NCI-H2029 (cell line): Measurements from ENCODE around the gene PEAK1.

ENCODE experiments used
- DNase-seq: peaks from one replicate; lab custom pipeline; 2025; lab: John Stamatoyannopoulos, UW

PEAK1 gene

DNA sequence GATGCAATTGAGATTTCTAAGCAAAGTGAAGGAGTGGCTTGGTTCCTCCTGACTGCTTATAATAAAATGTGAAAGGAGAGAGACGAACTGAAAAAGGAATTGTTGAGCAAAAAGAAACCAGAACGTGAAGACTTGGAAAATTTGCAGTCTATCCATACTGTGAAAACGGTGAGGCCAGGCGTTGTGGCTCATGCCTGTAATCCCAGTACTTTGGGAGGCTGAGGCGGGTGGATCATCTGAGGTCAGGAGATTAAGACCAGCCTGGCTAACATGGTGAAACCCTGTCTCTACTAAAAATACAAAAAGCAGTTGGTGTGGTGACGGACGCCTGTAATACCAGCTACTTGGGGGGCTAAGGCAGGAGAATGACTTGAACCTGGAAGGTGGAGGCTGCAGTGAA lies 292.3 kb downstream of the PEAK1 start:
- no peak for DNase-seq

GRCh38 chr15:77126529-77127326 lies 293.2 kb downstream of the PEAK1 start:
- DNase-seq = no peak

- DNase-seq = no peak
These were observed 296.1 kb downstream of the PEAK1 start for GRCh38 chr15:77123854-77124253.

DNA sequence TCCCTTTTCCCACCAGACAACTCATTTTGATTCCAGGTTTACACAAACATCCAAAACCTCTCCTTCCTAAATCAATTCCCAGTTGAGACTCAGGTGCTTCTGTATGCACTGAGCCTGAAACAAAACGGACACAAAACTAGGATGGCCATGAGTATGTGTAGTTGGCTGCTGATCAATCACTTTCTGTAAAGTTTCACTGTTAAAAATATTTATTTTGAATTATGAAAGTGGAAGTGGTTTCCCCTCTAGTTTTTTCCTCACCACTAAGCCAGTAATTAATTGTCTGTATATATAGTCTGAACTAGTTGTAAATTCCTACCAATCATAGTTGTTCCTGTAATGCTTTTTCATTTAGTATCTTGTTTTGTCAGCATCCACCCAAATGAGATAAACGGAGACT lies 297.3 kb downstream of the PEAK1 start:
- DNase-seq = no peak

- DNase-seq = no peak
These were observed 298.3 kb downstream of the PEAK1 start for GRCh38 chr15:77121599-77121998.

GRCh38 chr15:77120576-77120975 lies 299.3 kb downstream of the PEAK1 start:
- DNase-seq = no peak

DNA sequence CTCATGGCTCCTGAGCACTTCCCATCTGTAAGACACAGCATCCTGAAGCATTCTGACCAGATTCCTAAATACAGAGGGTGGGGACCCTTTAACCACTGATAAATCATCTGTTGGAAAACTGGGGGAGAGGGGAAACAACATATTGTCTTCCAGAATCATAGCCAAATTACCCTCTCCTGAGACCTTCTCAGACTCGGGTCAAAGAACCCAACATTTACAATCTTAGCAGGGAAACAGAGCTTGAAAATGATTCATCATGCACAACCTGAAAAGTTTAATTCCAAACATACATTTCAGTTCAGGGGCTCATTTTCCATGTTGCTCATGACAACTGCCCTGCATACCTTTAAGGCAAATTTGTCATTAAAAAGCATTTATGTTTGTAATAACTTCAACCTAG lies 300.5 kb downstream of the PEAK1 start:
- no peak for DNase-seq

DNA sequence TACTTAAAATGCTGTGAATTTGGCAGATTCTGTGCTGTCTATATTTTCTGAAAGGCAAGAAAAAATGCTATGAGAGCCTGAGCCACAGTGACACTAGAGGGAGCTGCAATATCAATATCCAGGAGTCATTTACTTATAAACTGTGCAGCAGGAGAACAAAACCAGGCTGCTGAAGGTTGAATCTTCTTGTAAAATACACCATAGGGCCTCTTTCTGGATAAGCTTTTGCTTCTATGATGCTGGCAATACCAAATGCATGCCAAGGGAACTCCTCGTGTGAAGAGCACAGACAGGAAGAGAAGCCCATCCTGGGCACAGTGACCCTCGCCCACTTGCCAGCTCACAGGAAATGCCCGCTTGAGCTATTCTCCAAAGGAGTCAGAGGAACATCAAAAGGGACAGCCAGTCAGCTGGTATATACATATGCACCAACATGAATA lies 301.0 kb downstream of the PEAK1 start:
- peak; percentile 1 for DNase-seq

DNA sequence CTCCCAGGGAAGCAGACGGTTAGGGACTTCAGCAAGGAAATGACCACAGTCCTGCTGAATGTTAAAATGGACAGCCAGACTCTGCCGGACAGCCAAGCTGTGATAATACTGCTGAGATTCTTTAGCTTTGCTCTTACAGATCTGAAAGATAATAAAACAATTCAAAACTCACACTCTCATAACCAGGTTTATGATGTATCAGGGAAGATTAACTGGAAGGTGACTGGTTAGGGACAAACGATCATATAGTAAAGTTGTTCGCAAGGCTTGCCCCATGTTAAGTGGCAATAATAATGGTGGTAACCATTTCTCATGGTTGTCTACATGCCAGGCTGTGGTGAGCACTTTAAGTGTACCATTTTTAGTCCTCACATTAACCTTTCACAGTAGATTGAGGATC lies 304.7 kb downstream of the PEAK1 start:
- no peak for DNase-seq

DNA sequence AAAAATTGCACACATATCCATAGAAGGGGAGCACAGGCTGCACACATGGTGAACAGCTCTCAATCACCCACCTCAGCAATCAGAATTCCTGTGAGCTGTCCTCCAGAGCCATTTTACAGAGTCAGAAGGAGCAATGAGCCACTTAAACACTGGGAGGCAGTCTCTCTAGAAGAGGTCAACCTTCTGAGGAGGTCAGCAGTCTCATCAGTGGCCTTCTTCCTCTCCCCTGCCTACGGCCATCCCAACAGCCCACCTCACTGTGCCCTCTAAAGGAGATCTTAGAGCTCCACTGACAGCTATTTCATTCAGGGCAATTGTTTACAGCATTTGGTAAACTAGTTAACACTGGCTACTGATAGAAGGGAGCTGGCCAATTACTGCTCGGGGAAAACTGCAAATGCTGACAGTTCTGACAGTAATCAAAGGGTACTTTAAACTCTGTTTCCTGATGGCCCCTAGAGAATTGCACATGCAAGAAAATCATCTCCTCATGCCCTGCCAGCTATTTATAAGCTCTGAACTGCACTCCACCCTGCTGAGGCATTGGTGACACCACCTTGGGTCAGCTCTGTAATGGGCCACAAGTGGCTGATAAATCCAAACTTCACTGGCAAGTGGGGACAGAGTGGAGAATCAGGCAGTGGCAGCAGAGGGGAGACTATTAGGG lies 306.9 kb downstream of the PEAK1 start:
- DNase-seq = no peak

DNA sequence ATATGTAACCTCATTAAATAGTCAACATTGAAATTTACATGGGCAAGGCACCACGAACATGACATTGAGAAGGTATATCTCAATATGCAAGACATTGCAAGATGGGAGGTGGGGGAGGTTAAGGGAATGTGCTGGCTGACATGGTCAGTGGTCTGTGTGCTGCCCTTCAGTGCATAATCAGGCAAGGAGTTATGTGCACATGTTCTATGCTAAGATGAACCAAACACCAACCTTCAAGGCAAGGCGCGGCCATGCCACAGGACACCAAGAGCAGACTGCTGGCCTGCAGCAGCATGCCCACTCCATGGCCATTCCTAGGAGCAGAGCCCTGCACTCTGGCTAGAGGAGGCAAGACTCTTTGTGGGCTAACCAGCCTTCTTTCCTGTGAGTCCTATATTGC lies 308.1 kb downstream of the PEAK1 start:
- DNase-seq = no peak

GRCh38 chr15:77107531-77108355 lies 312.2 kb downstream of the PEAK1 start:
- DNase-seq = peak; percentile 11

GRCh38 chr15:77107068-77107467 lies 312.8 kb downstream of the PEAK1 start:
- DNase-seq = no peak

DNA sequence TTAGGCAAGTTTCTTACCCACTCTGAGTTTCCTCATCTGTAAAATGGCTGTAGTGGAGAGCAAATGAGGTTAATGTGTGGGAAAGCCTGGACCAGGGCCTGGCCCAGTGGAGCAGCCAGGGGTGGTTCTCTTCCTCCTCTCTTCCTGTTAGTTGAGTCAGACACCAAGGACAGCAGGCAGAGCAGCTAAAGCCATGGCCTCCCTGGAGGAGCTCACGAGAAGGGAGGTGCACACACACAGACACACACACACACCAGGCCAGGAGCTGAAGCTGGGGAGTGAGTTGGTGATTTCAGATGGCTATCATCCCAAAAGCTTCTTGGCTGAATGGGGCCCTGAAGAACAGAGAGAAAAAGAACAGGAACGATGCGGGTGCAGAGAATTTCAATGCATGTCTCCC lies 315.7 kb downstream of the PEAK1 start:
- DNase-seq = no peak

GRCh38 chr15:77099741-77100463 lies 320.0 kb downstream of the PEAK1 start:
- no peak for DNase-seq

DNA sequence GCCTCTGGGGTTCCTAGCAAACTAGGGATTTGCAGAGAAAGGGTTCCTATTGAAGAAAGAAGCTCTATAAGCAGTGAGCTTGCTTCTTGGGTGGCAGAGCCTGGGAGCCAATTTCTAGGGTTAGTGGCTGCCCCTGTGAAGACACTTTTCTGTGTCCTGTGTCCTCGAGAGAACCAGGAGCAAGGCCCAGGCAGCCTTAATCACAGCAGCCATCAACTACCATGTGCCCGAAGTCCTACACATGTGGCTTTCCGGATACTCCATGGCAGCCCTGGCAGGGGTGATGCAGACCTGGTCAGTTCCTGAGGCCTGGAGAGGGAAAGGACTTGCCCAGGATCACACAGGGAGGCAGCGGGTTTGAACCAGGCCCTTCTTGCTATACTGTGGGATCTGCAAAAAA lies 321.3 kb downstream of the PEAK1 start:
- DNase-seq = no peak

DNA sequence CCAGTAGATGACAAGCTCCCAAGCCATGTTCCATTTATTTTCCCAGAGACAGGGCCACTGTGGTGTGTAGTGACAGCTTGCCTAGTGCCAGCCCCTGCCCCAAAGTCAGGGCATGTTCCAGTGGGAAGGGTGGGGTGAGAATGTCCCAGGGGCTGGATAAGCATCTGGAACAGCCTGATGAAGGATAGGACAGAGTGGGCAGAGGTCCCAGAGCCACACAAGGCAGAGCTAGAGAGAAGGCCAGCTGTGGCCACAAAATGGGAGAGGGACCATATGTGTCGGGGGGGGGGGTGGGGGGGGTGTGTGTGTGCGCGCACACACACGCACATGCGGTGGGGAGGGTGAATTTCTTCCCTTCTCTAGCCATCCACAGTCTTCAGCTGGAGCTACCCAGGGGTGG lies 322.0 kb downstream of the PEAK1 start:
- no peak for DNase-seq

DNA sequence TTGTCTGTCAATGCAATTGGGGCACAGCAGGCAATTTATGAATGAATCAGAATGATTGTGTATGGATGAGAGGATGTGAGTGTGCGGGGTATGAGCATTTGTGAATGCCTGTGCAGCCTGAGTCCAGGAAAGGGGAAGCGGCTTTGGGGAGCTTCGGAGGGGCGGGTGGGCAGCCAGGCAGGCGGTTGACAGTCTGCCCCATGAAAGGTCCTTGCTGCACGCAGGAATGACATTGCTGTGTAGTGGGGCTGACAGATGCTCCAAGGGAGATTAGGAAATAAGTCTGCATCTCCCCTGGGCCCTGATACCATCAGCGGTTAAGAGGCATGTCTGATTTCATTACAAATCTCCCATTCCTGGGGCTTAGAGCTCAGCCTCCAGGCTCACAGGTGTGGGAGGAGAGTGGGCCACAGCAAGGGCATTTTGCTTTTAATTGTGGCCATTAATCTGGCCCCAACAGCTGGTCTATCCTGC lies 322.6 kb downstream of the PEAK1 start:
- DNase-seq = no peak

GRCh38 chr15:77096541-77096940 lies 323.4 kb downstream of the PEAK1 start:
- no peak for DNase-seq

DNA sequence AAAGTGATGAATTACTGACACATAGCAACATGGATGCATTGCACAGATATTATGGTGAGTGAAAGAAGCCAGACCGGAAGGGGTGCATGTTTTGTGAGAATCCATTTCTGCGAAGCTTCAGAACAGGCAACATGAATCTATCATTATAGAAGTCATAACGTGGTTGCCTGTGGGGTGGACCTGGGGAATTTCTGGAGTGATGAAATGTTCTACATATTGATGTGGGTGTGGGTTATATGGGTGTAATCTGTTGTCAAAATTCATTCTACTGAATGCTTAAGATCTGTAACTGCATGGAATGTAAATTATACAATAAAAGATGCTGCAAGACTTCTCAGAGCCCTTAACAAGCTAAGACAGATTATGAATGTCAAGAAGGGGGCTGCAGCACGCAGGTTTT lies 323.8 kb downstream of the PEAK1 start:
- no peak for DNase-seq

- no peak for DNase-seq
These were observed 325.4 kb downstream of the PEAK1 start for GRCh38 chr15:77094397-77095030.
